Sigmoid colon (tissue), 7 donors: Measurements from ENCODE around the gene GP2. TPM values are rescaled to one million over a fixed set of nuclear protein-coding genes. Genes with fewer than 3 reads are reported as not detected.
"Not testable (repeated sequence)": the region's sequence is repeated elsewhere in the genome, so short reads cannot be mapped to it uniquely, and the experiment has no call there.

Experiments used
- DNase-seq: peaks from one replicate; pipeline ENCODE4 v3.0.0-alpha.2; 2019
- H3K27ac ChIP-seq, 4 donors: fragments of 200-600 bp; sonication (generic); one replicate each; pipeline ENCODE4 v1.5.1; 2016 to 2019; ENCODE audit warnings: mild to moderate bottlenecking in 1 of 4
- H3K27me3 ChIP-seq, 3 donors: fragments of 200-600 bp; sonication (generic); one replicate each; pipeline ENCODE4 v1.5.1; 2019; ENCODE audit warnings: mild to moderate bottlenecking in 1 of 3
- H3K36me3 ChIP-seq, 4 donors: fragments of 200-600 bp; sonication (generic); one replicate each; pipeline ENCODE4 v1.5.1; 2016 to 2019
- H3K4me1 ChIP-seq, 4 donors: fragments of 200-600 bp; sonication (generic); one replicate each; pipeline ENCODE4 v1.5.1; 2017 to 2019
- H3K4me3 ChIP-seq, 4 donors: fragments of 200-600 bp; sonication (generic); one replicate each; pipeline ENCODE4 v1.5.1; 2017 to 2019; ENCODE audit warnings: mild to moderate bottlenecking in 2 of 4, moderate library complexity in 1 of 4
- H3K9me3 ChIP-seq, 4 donors: fragments of 200-600 bp in 3 of 4; sonication (generic) in 3 of 4; one replicate each; pipeline versions ENCODE4 v1.5.1 to v1.6.1; 2013 to 2019
- CTCF ChIP-seq, 4 experiments: fragments of 450-650 bp in 3 of 4; fragments of 200-600 bp in 1 of 4; IDR thresholded peaks; one replicate each; pipeline ENCODE4 v1.5.1; 2016 to 2019; ENCODE audit warnings: antibody characterized with exemption in 4 of 4, mild to moderate bottlenecking in 3 of 4, moderate library complexity in 2 of 4
- EP300 ChIP-seq, 4 donors: sonication (generic); formaldehyde crosslinking; IDR thresholded peaks; one replicate each; pipeline ENCODE4 v1.6.1; 2017; ENCODE audit warnings: antibody characterized with exemption in 4 of 4
- POLR2A ChIP-seq, 2 donors: fragments of 450-650 bp; IDR thresholded peaks; one replicate each; pipeline ENCODE4 v1.6.1; 2016; ENCODE audit warnings: antibody characterized with exemption in 2 of 2, mild to moderate bottlenecking in 2 of 2, moderate library complexity in 2 of 2
- POLR2AphosphoS5 ChIP-seq, 4 donors: sonication (generic); formaldehyde crosslinking; IDR thresholded peaks; one replicate each; pipeline ENCODE4 v1.6.1; 2017; ENCODE audit warnings: antibody characterized with exemption in 4 of 4
- WGBS, 2 donors: extraction: QIAGEN DNeasy Blood & Tissue Kit; methylation state at CpG; one replicate each; pipeline ENCODE4 v1.1.7; 2013; 5-methylcytosine and 5-hydroxymethylcytosine counted together
- intact Hi-C: fragments of 100-400 bp; cut with DNase I; formaldehyde crosslinking; loops from one replicate; pipeline ENCODE4 v1.15.1; 2023
- polyA plus RNA-seq, 3 donors: library from polyadenylated mRNA; stranded (reverse); fragments of 200-250 nt; gene quantifications; one replicate each; pipeline ENCODE4 v1.2.3, GENCODE V29; 2013
- total RNA-seq, 4 donors: library from RNA; depleted of rRNA; stranded (reverse); fragments of >200 nt; gene quantifications; one replicate each; pipeline ENCODE4 v1.1.0, GENCODE V29; 2016
- donor health status: healthy with polysubstance abuse.
- donor health status: Bipolar disorder and iron deficiency.
- donor health status: healthy.

The GP2 gene
- total and polyA plus RNA-seq, 7 donors: 1.0 to 12.0 (median 3.5) TPM; not detected in 4

- TF ChIP-seq POLR2A (IDR thresholded peaks at IDR 0.05) (no peak), CTCF (IDR thresholded peaks at IDR 0.05) (no peak), POLR2AphosphoS5 (IDR thresholded peaks at IDR 0.05) (no peak), EP300 (IDR thresholded peaks at IDR 0.05) (no peak)
- H3K27ac ChIP-seq: no peak overlapping the region
- DNase-seq: no peak
- H3K4me1 ChIP-seq: no peaks in the 10 kb centered on the region
- intact Hi-C loops: no loop called here
- H3K36me3 ChIP-seq: no peaks in the 10 kb centered on the region
- WGBS, 2 donors: 67 to 76% methylated on average over 5 of the region's 5 CpGs
- H3K4me3 ChIP-seq: no peak overlapping the region
- no peaks in the 10 kb centered on the region for H3K9me3 ChIP-seq
- H3K27me3 ChIP-seq: peaks cover 0 to 7% (median 0%) of the 10 kb centered on the region in 3 donors
These were observed 10.6 kb downstream of the GP2 start for GRCh38 chr16:20316715-20317114.

- no peak overlapping the region for H3K27ac ChIP-seq
These were observed 11.5 kb downstream of the GP2 start for GRCh38 chr16:20315764-20316163.

GRCh38 chr16:20314575-20314974, 12.7 kb downstream of the GP2 start:
- peaks cover 0 to 7% (median 0%) of the 10 kb centered on the region in 3 donors for H3K27me3 ChIP-seq
- no peak overlapping the region for H3K27ac ChIP-seq
- H3K4me3 ChIP-seq: no peak overlapping the region
- WGBS, 2 donors: 87% methylated on average over 3 of the region's 3 CpGs
- DNase-seq: no peak
- H3K9me3 ChIP-seq: no peaks in the 10 kb centered on the region
- H3K4me1 ChIP-seq: no peaks in the 10 kb centered on the region
- intact Hi-C loops: no loop called here
- TF ChIP-seq EP300 (IDR thresholded peaks at IDR 0.05): no peak
- no peaks in the 10 kb centered on the region for H3K36me3 ChIP-seq

More at GRCh38 chr16:20315764-20316163, 11.5 kb downstream of the GP2 start:
- H3K36me3 ChIP-seq: no peaks in the 10 kb centered on the region
- 95 to 97% methylated on average over 6 of the region's 6 CpGs for WGBS, 2 donors
- TF ChIP-seq CTCF (IDR thresholded peaks at IDR 0.05): no peak
- TF ChIP-seq POLR2AphosphoS5 (IDR thresholded peaks at IDR 0.05): no peak
- no peak for TF ChIP-seq POLR2A (IDR thresholded peaks at IDR 0.05)
- TF ChIP-seq EP300 (IDR thresholded peaks at IDR 0.05): no peak
- no peak overlapping the region for H3K4me3 ChIP-seq
- no peak for DNase-seq
- H3K4me1 ChIP-seq: no peaks in the 10 kb centered on the region
- intact Hi-C loops: no loop called here
- H3K27me3 ChIP-seq: peaks cover 0 to 7% (median 0%) of the 10 kb centered on the region in 3 donors
- no peaks in the 10 kb centered on the region for H3K9me3 ChIP-seq

GRCh38 chr16:20313741-20314140, 13.6 kb downstream of the GP2 start:
- 92 to 95% methylated on average over 3 of the region's 3 CpGs for WGBS, 2 donors
- Histone ChIP-seq H3K27me3 (peaks cover 0 to 2% (median 0%) of the 10 kb centered on the region in 3 donors), H3K36me3 (no peaks in the 10 kb centered on the region), H3K27ac (no peak overlapping the region), H3K4me3 (no peak overlapping the region), H3K4me1 (no peaks in the 10 kb centered on the region), H3K9me3 (no peaks in the 10 kb centered on the region)
- TF ChIP-seq EP300 (IDR thresholded peaks at IDR 0.05) (no peak), POLR2AphosphoS5 (IDR thresholded peaks at IDR 0.05) (no peak), CTCF (IDR thresholded peaks at IDR 0.05) (no peak), POLR2A (IDR thresholded peaks at IDR 0.05) (no peak)
- intact Hi-C loops: no loop called here
- DNase-seq: no peak

- not testable (repeated sequence) for H3K9me3 ChIP-seq
- WGBS, 2 donors: 94 to 96% methylated on average over 7 of the region's 7 CpGs
These were observed 14.7 kb downstream of the GP2 start for GRCh38 chr16:20312536-20313095.

GRCh38 chr16:20311548-20311947, 15.8 kb downstream of the GP2 start:
- no peak for DNase-seq
- Histone ChIP-seq H3K27ac (no peak overlapping the region), H3K9me3 (no peaks in the 10 kb centered on the region), H3K4me3 (no peak overlapping the region), H3K27me3 (no peaks in the 10 kb centered on the region), H3K4me1 (no peaks in the 10 kb centered on the region), H3K36me3 (no peaks in the 10 kb centered on the region)
- 80 to 88% methylated on average over 2 of the region's 2 CpGs for WGBS, 2 donors
- TF ChIP-seq POLR2A (IDR thresholded peaks at IDR 0.05) (no peak), POLR2AphosphoS5 (IDR thresholded peaks at IDR 0.05) (no peak), EP300 (IDR thresholded peaks at IDR 0.05) (no peak), CTCF (IDR thresholded peaks at IDR 0.05) (no peak)
- intact Hi-C loops: no loop called here

More at GRCh38 chr16:20312536-20313095, 14.7 kb downstream of the GP2 start:
- H3K4me1 ChIP-seq, H3K4me3 ChIP-seq, H3K27me3 ChIP-seq, DNase-seq, intact Hi-C loops, H3K27ac ChIP-seq, H3K36me3 ChIP-seq: not testable (repeated sequence)
